Stimulated activated naive CD4-positive, alpha-beta T cell (primary cell): ENCODE measurements around the gene AKAP6.

Experiments used
- DNase-seq, 6 experiments: peaks; one replicate each; lab custom pipeline; 2025; lab: John Stamatoyannopoulos, UW

The AKAP6 gene

DNA sequence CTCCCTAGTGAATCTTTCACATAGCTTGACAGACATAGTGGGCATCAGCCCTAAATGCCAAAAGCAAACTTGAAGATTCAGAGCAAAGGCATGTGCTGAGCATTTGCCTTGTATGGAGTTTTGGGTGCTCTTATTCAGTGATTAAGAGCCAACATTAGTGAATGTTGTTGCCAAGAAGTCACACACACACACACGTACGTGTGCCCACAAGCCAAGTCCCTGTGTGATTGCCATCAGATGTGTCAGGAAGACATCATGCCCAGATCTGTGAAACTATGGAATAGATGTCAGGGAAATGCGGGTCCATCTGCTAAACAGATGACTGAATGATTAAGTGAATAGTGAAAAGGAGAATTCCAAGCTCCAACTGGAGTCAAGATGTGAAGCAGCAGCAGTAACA, 149.0 kb downstream of the AKAP6 start:
- DNase-seq: no peak

DNA sequence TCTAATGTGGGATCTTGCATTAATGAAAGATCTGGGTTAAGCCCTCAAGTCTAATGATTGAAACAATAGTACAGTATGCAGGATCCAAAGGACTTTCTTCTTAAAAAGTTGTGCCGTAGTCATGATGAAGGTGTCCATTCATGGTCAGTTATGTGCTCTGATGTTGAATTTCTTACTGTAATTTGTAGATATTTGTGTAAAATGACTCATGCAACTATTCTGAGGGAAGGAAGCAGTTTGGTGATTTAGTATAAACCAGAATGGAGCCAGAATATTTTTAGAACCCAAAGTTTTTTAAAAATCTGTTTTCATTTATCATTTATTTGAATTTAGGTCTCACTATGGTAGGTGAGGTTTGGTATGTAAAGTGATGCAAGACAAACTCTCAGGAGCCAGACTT, 151.2 kb downstream of the AKAP6 start:
- no peak for DNase-seq

DNA sequence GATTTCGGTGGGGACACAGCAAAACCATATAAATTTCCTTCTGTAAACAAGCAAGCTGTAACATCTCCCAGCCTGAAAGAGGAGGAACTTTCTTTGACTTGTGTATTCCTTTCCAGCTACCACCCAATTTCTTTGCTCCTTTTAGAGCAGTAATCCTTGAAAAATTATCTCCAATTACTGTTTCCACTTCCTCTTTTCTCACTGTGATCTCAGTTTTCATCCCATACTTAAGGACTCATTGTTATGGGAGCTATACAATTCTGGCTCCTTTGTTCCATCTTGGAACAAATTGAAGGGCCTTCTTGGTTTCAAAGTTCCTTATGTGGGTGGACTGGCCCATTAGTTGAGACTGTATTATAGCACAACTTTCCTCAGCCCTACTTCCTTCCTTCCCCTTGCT, 152.6 kb downstream of the AKAP6 start:
- DNase-seq: no peak

DNA sequence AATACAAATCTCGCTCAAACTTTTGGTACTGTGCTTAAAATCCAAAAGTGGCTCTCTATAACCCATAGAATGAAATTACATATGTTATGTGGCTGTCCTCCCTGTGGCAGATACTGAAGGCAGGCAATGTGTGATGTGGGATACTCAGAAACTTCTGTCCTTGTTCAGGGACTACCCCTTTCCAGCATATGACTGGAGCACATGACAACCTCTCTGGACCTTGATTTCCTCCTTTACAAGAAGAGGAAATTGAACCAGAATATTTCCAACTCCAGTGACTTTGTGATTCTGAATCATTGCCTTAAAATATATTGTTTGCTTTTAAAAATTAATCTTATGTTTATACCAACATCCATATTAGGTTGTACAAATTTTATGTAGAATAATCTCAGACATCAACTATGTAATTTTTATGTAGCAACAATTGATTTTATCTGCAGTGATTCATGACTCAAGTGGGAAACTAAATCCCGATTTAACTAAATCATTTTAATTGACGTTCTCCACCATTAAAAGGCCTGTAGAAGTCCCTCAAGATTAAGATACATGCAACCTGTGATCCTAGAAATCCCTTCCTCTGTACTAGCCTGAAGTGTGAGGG, 162.4 kb downstream of the AKAP6 start:
- DNase-seq: no peak

DNA sequence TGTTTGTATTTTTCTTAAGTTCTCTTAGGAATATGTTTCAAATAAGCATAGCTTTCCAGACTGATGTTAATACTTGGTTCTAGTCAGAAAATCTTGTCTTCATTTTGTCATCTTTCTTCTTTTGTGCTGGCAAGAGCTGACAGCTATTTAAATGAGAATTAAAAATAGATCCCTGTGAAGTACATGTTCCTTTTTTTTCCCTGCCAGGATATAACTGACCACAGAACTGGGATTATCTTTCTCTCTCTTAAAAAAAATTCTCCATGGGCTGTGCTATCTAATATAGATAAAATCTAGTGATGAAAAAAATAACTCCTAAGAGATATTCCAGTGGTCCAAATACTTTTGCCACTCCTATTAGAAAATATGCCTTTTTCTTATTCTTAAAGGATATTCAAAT, 163.4 kb downstream of the AKAP6 start:
- DNase-seq: no peak

DNA sequence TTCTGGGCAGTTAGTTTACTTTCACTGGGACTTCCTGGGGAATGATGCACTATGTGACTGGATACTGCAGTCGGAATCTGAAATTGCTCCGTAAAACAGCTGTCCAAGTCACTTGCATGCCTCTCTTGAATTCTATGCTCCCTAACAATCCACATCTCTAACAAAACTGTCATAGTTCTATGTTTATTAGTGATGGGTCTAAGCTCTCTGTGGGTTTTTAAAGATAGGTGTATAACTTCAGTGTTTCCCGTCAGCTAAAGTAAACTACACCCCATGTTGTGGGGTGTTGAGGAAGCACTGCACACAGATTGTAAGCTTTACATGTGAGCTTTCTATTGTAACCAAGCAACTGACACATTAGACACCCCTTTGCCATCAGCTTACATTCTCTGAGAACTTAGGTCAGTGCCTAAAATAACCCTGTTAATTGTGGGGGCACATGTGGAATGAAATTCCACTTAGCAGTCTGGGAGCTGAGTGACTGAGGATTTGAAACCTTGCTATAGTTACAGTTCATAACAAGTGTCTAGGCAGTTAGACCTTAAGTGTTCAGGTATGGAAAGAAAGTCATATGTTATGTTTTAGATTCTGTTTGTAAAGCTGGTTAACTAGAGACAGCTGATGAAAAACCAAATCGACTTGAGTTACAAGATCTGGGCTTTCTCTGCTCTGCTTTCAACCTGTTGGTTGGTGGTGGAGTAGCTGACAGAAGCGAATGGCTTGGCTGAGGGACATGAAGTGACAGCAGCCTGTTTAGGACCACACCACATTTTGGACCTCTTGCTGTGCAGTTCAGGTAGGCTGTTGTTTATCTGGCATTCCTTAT, 165.7 kb downstream of the AKAP6 start:
- no peak for DNase-seq

DNA sequence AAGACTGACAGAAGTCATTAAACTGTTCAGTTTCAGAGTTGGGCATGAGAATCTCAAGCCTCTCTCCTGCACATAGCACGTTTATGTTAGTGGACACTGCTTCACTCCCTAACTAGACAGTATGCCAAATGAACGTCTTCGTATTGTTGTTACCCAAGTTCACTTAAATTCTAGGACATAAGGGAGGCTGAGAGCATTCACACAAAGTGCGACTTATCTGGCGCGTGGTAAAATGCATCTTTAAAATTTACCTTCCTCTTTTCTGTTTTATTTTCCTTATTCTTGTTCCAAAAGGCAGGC, 166.3 kb downstream of the AKAP6 start:
- no peak for DNase-seq

DNA sequence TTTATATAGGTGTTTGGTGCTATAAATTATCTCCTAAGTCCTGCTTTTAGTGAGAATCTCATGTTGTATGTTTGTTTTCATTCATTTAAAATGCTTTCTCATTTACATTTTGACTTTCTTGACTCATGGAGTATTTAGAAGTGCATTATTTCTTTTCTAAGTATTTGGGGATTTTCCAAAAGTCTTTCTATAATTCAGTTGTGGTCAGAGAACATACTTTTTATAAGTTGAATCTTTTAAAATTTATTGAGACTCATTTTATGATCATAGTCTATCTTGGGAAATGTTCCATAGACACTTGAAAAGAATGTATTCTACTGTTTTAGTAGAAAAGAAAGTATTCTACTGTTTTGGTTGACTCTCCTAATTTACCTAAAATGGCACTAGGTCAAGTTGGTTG, 168.2 kb downstream of the AKAP6 start:
- DNase-seq: no peak

DNA sequence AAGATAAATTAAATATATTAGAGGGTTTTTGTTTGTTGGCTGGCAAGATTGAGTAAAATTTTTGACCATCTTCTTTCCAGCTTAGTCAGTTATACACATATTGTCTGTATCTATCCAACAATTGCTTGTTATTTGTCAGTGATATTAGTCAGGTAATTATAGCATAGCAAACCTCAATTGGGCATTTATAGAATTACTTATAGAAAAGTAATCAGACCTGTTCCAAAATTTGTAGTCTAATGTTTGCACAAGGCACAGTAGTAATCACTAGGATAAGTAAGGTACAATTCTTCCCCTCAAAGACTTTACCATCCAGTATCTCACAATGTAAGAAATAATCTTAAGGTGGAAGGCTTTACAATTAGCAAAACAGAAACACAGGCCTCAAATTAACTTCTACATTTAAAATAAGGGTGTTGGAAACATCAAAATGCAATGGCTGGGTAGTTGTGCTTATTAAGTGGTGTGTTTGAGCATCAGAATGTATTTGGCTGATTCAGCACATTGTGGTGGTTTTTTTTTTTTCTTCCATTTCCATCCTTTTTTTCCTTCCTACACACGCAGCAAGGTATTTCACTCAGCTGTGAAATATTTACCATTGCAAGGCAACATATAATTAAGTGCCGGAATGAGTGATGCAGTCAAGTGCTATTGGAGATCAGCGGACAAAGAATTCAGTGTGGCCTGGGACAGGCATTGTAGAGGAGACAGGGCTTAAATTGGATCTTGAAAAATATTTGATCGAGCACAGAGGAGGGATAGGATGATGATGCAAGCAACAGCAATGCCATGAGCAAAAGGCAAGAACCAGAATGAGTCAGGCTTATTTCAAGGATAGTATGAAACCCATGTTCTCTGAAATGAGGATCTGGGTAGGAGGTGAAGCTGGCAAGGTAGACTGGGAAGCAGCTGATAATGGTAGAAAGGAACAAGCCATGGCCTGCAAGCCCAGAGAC, 178.2 kb downstream of the AKAP6 start:
- no peak for DNase-seq

DNA sequence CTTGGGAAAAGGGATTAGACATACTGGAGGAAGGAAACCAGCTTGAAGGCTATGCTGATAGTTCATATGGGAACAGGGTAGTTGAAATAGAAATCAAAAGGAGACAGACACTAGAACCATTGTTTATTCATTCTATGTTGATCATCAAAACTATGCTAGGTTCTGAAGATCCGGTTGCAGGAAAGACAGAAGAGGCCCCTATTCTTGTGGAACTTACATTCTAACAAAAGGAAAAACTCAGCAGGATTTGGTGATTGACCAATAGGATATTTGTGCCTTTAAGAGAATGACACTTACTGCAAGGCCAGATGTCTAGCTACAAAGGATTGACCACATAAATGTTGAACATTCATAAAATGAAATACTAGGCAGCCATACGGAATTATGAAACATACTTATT, 179.2 kb downstream of the AKAP6 start:
- no peak for DNase-seq

DNA sequence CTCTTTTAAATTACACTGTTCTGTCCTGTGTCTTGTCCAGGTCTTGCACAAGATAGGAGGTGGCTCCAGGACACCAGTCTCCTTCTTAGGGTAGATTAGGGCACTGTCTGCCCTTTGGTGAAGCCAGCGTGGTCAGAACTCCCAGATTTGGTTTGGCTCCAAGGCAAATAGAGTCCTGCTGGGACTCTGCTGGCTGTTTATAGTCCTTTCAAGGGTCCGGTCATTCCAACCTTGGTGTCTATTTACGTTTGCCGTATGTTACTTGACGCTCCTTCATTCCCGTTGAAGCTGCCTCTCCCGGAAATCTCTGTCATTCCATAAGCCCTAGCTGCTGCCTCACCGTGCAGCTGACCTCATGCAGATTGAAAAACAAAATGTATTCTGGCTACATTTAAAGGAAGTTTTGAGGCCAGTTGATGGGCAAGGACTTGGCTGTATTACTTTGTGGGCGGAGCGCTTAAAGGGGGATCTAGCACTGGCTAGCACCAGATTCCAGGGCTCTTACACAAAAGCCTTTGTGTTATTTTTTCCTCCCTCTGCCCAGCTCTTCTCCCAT, 180.6 kb downstream of the AKAP6 start:
- DNase-seq: no peak

DNA sequence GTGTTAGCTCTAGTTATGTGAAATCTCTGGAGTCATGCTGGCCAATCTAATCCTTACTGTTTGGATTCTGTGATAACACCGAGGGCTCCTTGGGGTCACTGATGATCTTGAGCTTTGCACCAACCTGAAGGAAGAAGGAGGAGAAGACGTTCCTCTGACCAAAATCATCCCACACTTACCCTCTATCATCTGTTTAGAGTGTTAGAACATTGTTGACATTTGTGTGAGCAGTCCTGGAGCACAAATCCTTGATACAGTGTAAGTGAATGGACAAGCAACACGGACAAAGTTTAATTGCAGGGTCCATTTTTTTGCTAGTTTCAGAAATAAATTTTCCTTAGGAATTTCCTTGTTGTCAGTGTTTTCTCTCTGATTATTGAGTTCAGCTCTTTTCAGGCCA, 181.7 kb downstream of the AKAP6 start:
- no peak for DNase-seq

DNA sequence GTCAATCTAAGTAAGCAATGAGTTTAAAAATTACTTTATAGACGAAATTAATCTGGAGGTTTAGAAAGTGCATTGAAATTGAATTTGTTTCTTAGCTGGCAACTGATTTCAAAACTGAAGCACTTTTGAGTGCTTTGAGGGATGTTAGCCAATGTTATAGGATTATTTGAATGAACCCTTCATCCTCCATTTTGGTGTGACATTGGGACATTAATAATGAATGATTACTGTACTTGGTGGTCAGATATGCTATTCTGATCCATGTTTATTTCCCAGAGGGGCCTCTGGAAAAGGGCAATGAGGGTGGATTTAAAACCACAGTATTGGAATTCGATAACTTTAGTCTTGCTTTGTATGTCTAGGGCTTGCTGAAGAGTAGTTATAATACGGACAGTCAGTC, 183.2 kb downstream of the AKAP6 start:
- DNase-seq: no peak

DNA sequence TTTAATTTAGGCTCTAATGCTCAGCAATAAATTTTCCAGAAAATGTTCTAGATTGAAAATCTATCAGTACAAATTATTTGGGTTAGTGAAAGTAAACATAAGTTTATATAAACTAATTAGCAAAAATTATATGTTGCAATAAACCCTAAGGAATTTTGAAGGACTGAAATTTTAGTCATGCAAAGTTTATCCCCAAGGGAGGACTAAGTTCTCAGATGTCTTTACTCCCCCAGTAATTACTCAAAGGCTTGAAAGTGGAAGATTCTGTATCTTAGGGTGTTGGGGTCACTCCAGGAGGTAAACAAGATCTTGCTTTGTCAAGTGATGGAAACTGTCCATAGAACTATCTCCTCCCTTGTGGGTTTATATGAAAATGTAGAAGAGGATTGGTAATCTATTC, 183.7 kb downstream of the AKAP6 start:
- no peak for DNase-seq

DNA sequence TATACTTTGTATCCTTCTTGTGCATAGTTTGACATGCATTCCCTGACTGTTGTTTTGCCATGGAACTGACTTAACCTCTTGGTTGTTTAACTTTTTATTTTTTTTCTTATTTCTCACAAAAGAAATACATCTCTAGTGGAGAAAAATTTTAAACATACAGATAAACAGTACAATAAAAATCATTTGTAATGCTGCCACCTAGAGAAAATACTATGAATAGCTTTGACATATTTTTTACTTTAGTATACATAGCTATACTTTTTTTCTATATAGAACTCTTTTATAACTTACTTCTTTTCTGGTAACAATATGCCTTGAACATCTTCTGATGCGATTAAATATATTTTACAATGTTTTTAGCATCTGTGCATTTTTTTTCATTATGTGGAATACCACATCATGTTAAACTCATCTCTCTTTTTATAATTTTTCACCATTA, 184.5 kb downstream of the AKAP6 start:
- no peak for DNase-seq

DNA sequence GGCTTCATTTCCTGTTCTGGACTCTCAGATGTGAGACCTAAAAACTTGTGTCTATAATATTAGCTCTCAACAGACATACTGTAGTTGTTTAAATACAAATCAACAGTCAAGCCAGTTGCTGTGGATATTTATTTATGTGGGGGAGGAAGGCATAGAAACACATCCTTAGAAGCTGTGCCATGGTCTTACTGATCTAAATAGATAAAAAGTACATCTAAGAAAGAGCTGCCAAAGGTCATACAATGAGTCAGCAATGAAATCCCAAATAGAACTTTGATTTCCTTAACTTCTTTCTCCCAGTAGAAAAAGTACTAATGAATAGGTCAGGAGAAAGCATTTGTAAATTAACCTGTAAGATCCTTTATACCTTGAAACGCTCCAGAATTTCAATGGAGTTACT, 185.1 kb downstream of the AKAP6 start:
- DNase-seq: no peak

DNA sequence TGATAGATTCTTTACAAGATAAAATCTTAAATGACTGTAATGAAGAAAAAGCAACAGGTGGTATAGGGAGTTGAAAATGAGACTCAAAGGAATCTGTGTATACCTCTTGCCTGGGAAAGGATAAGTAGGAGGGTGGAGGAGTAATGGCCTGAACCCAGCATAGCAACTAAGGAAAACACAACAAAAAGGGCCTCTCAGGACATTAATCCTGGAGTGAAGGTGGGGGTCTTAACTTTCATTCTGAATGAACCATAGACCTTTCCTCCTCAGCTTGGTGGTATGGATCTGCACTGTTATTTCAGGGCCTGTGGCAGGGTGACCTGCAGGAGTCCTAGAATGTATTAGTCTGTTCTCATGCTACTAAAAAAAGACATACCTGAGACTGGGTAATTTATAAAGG, 185.6 kb downstream of the AKAP6 start:
- DNase-seq: no peak

DNA sequence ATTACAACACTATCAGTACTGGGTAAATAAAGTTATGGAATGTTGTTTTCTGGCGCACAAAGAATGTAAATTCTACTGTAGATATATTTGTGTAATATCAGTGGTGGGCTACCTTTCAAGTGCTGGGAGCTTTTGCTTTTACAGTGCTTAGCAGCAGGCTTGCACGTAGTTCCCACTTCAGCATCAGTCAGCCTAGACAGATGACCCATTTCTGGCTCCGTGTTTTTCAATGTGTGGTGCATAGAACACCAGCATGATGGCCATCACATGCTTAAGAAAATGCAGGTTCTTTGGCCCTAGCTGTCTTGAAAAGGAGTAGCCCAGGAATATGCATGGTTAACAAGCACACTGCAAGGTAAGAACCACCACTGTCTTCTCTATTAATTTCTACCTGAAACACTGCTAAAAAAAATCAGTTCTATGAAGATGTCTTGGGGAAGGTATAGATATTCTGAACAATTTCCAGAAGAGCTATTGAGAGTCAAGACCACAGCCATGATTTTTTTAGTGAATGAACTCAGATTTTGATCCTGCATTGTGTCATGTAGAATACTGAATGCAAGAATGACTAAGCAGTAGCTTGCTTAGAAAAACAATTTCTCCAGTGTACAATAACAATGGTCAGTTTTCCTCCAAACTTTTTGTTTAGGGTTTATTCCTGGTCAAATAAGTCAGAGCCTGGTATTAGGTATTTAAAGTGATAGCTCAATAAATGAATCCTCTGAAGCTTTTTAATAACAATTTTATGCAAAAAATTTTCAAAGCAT, 195.7 kb downstream of the AKAP6 start:
- DNase-seq: no peak

DNA sequence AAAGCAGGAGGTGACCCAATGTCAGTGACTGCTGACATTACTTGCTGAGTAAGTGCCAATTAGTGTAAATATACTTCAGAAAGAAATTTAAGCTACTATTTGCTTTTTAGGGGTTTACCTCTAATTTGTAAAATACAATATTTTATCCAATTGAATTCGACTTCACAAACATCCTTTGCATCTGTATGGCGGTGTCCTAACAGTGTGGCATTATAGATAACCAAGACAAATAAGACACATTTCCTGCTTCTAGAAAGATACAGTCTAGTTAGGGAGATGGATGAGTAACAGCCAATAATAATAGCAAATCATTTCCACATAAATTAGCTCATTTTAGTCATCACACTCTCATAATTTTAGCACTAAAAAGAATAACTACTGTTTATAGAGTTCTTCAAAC, 196.5 kb downstream of the AKAP6 start:
- DNase-seq: no peak

DNA sequence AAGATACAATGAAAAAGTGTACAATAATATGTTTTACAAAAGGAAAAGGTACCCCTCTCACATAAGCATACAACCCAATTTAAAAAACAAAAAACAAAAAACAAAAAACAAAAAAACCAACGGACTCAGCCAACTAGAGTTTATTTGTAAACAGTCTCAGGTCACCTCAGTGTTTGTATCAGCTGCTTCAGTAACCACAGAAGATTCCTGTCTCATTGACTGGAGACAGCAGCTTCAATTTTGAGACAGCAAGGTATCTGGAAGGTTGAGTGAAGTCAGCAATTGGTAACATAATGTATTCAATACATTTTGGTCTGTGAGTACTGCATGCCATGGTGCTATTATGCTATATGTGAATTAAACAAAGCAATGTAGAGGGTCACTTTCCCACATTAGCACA, 201.7 kb downstream of the AKAP6 start:
- no peak for DNase-seq

DNA sequence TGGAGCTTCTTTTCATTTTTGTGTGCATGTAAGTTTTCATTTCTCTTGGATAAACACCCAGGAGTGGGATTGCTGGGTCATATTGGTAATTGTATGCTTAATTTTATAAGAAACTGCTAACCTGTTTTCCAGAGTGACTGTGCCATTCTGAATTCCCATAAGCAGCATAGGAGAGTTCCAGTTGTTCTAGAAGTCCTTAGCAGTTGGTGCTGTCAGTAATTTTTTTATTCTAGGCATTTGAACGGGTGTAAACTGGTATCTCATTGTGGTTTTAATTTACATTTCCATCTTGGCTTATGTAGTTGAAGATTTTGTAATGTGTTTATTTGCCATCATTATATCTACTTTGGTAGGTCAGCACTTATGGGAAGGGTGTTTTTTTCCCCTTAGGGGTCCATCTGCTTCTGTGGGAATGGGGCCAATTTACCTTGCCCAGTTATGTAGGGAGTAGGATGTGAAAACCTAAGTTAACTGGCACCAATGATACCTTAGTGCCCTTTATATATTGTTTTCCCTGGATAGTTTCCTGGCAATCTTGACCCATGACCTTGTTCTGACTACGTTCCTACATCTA, 202.9 kb downstream of the AKAP6 start:
- no peak for DNase-seq

DNA sequence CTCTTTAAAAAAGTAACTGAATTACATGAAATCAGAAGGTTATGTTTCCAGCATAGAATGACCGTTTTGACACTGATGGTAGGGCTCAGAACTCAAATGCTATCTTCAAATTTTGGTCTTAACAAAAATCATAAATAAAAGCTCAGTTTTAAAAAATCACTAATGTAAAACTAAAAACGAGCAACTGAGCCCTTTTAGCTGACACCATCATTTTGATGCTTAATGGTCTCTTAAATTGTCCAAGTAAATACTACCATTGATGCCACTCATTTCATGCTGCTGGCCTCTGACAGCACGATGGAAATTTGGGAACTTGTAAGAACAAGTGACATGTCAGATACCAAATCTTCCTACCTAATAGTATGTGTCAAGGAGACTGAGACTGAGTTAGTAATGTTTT, 205.0 kb downstream of the AKAP6 start:
- DNase-seq: no peak
